GM12801 (cell line): ENCODE data around the gene TNFRSF13B.

Source experiments
- CTCF ChIP-seq: IDR thresholded peaks from one replicate; pipeline ENCODE4 v1.5.1; 2011; ENCODE audit warnings: control low read depth; ENCODE audit not compliant: insufficient read length; ENCODE audit errors: extremely low read depth

Gene TNFRSF13B

GRCh38 chr17:16977932-16978331, 6.0 kb upstream of the TNFRSF13B start:
- no peak for TF ChIP-seq CTCF

GRCh38 chr17:16976725-16977550, 5.0 kb upstream of the TNFRSF13B start:
- no peak for TF ChIP-seq CTCF

GRCh38 chr17:16975744-16976625, 4.1 kb upstream of the TNFRSF13B start:
- TF ChIP-seq CTCF = no peak

- no peak for TF ChIP-seq CTCF
Observed at GRCh38 chr17:16975277-16975651, 3.3 kb upstream of the TNFRSF13B start.

GRCh38 chr17:16974569-16975276, 2.8 kb upstream of the TNFRSF13B start:
- no peak for TF ChIP-seq CTCF

- no peak for TF ChIP-seq CTCF
Observed at GRCh38 chr17:16973760-16974540, 2.0 kb upstream of the TNFRSF13B start.
